ENCODE measurements around the gene ALDOB. TPM values are rescaled to one million over a fixed set of nuclear protein-coding genes. Genes with fewer than 3 reads are reported as not detected.

The ALDOB gene
- total and polyA plus RNA-seq, 2 of the 13 experiments (the other 11 are each of a cell fraction or from before 2014, with no cell fraction given), result 0.29 to 0.97 TPM

DNA sequence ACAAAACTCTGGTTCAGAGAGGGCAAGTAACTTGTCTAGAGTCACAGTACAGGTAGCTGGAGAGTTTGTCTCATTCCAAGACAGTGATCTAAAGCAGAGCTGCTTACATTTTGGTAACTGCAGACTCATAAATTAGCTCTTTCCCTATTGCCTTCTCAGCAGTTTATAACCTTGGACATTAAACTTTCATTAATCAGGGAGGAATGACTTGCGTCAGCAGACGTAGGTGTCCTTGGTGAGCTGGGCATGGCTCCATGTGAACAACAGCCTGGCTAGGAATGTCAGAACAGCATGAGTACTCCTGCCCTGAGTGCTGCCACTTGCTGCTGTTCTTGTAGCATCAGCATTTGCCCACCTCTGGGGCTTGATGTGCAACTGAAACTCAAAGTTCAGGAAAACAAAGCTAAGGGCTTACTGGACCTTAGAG lies 2.2 kb upstream of the ALDOB start (continued):
- TF ChIP-seq ZNF547 (CRISPR knock-in tag; IDR thresholded peaks at IDR 0.05) (0 out of 2 replicates have a peak, but pooled peaks have one; percentile 20), NCOA1 (CRISPR knock-in tag; IDR thresholded peaks at IDR 0.05) (0 out of 2 replicates have a peak, but pooled peaks have one; percentile 8), MAFF (IDR thresholded peaks at IDR 0.05; ENCODE audit: low read depth, low read length) (peak; percentile 88), SALL2 (CRISPR knock-in tag; IDR thresholded peaks at IDR 0.05) (no peak), ZMYM4 (CRISPR knock-in tag; IDR thresholded peaks at IDR 0.05) (peak; percentile 34; the same call in 1 of the 2 replicates), KLF11 (CRISPR knock-in tag; IDR thresholded peaks at IDR 0.05) (no peak), CCAR2 (optimal IDR thresholded peaks at IDR 0.05; ENCODE audit: low read depth, low read length) (no peak), ZNF382 (CRISPR knock-in tag; IDR thresholded peaks at IDR 0.05; ENCODE audit: borderline replicate concordance) (no peak), POLR2G (IDR thresholded peaks at IDR 0.05; ENCODE audit: low read depth, low read length) (no peak), YEATS2 (CRISPR knock-in tag; IDR thresholded peaks at IDR 0.05; ENCODE audit: borderline replicate concordance) (0 out of 2 replicates have a peak, but pooled peaks have one; percentile 30), KDM6A (CRISPR knock-in tag; IDR thresholded peaks at IDR 0.05; ENCODE audit: low read depth) (0 out of 2 replicates have a peak, but pooled peaks have one; percentile 13), PITX1 (CRISPR knock-in tag; IDR thresholded peaks at IDR 0.05) (peak; percentile 33; the same call in 1 of the 2 replicates), ZNF768 (CRISPR knock-in tag; IDR thresholded peaks at IDR 0.05) (peak; percentile 82; the same call in 1 of the 2 replicates), ZBTB7B (CRISPR knock-in tag; IDR thresholded peaks at IDR 0.05) (0 out of 2 replicates have a peak, but pooled peaks have one; percentile 39), HOXA3 (CRISPR knock-in tag; IDR thresholded peaks at IDR 0.05) (peak; percentile 36; the same call in 1 of the 2 replicates), SOX13 (IDR thresholded peaks at IDR 0.05) (no peak), SOX13 (CRISPR knock-in tag; conservative IDR thresholded peaks at IDR 0.05 in 1 of 2, IDR thresholded peaks at IDR 0.05 in 1 of 2) (peak in 1 of 2 experiments; percentile 49; a peak in 1 of 4 replicates), SALL1 (CRISPR knock-in tag; IDR thresholded peaks at IDR 0.05) (peak; percentile 83), HES4 (CRISPR knock-in tag; IDR thresholded peaks at IDR 0.05; ENCODE audit: borderline replicate concordance) (no peak), JUND (CRISPR knock-in tag; IDR thresholded peaks at IDR 0.05) (peak; percentile 23; the same call in 1 of the 2 replicates), YEATS4 (CRISPR knock-in tag; IDR thresholded peaks at IDR 0.05; ENCODE audit: borderline replicate concordance) (no peak), FOSL1 (CRISPR knock-in tag; IDR thresholded peaks at IDR 0.05; ENCODE audit: borderline replicate concordance) (no peak), TEAD3 (CRISPR knock-in tag; optimal IDR thresholded peaks at IDR 0.05; ENCODE audit: borderline replicate concordance) (peak; percentile 80), THAP11 (CRISPR knock-in tag; IDR thresholded peaks at IDR 0.05) (0 out of 2 replicates have a peak, but pooled peaks have one; percentile 8)
- TF ChIP-seq, protein P1, sequence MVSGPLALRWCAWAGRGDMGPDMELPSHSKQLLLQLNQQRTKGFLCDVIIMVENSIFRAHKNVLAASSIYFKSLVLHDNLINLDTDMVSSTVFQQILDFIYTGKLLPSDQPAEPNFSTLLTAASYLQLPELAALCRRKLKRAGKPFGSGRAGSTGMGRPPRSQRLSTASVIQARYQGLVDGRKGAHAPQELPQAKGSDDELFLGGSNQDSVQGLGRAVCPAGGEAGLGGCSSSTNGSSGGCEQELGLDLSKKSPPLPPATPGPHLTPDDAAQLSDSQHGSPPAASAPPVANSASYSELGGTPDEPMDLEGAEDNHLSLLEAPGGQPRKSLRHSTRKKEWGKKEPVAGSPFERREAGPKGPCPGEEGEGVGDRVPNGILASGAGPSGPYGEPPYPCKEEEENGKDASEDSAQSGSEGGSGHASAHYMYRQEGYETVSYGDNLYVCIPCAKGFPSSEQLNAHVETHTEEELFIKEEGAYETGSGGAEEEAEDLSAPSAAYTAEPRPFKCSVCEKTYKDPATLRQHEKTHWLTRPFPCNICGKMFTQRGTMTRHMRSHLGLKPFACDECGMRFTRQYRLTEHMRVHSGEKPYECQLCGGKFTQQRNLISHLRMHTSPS (CRISPR knock-in tag; IDR thresholded peaks at IDR 0.05; ENCODE audit: low read depth), result peak; percentile 84
- TF ChIP-seq, protein P2, sequence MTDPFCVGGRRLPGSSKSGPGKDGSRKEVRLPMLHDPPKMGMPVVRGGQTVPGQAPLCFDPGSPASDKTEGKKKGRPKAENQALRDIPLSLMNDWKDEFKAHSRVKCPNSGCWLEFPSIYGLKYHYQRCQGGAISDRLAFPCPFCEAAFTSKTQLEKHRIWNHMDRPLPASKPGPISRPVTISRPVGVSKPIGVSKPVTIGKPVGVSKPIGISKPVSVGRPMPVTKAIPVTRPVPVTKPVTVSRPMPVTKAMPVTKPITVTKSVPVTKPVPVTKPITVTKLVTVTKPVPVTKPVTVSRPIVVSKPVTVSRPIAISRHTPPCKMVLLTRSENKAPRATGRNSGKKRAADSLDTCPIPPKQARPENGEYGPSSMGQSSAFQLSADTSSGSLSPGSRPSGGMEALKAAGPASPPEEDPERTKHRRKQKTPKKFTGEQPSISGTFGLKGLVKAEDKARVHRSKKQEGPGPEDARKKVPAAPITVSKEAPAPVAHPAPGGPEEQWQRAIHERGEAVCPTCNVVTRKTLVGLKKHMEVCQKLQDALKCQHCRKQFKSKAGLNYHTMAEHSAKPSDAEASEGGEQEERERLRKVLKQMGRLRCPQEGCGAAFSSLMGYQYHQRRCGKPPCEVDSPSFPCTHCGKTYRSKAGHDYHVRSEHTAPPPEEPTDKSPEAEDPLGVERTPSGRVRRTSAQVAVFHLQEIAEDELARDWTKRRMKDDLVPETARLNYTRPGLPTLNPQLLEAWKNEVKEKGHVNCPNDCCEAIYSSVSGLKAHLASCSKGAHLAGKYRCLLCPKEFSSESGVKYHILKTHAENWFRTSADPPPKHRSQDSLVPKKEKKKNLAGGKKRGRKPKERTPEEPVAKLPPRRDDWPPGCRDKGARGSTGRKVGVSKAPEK (CRISPR knock-in tag; IDR thresholded peaks at IDR 0.05; ENCODE audit: borderline replicate concordance), result no peak
